Fibroblast of lung (primary cell): Measurements from ENCODE around the gene CBR3. TPM values are rescaled to one million over a fixed set of nuclear protein-coding genes. Genes with fewer than 3 reads are reported as not detected.

Experiments used
- DNase-seq, 2 donors: peaks; one replicate each; pipeline versions ENCODE4 v3.0.0 to v3.0.0-alpha.2; 2010; ENCODE audit warnings: low read depth in 2 of 2
- H2AFZ ChIP-seq: 2 replicates; pipeline ENCODE4 v1.5.1; 2012; ENCODE audit warnings: low read length, control low read depth, inconsistent platforms
- H3K27ac ChIP-seq: 2 replicates; pipeline ENCODE4 v1.5.1; 2011; ENCODE audit warnings: low read length, control low read depth; ENCODE audit not compliant: insufficient read depth
- H3K27me3 ChIP-seq: 2 replicates; pipeline ENCODE4 v1.5.1; 2011; ENCODE audit warnings: mild to moderate bottlenecking, low read length; ENCODE audit not compliant: control insufficient read depth, insufficient read depth
- H3K36me3 ChIP-seq: 2 replicates; pipeline ENCODE4 v1.5.1; 2011; ENCODE audit warnings: low read length; ENCODE audit not compliant: control insufficient read depth, insufficient read depth
- H3K4me1 ChIP-seq: 2 replicates; pipeline ENCODE4 v1.5.1; 2011; ENCODE audit warnings: low read length; ENCODE audit not compliant: control insufficient read depth, insufficient read depth; ENCODE audit errors: extremely low read depth
- H3K4me2 ChIP-seq: 2 replicates; pipeline ENCODE4 v1.5.1; 2011; ENCODE audit warnings: low read length, control low read depth; ENCODE audit not compliant: insufficient read depth; ENCODE audit errors: extremely low read depth
- H3K4me3 ChIP-seq, 4 experiments: fragments of 200-600 bp in 1 of 4; sonication (generic) in 1 of 4; replicated peaks in 1 of 4; 2 replicates each; pipeline ENCODE4 v1.5.1; 2011 to 2016; ENCODE audit warnings: low read length in 4 of 4, low read depth in 3 of 4, mild to moderate bottlenecking in 3 of 4, control low read depth in 2 of 4, inconsistent platforms in 1 of 4, mixed read lengths in 1 of 4; ENCODE audit not compliant: insufficient read depth in 1 of 4; ENCODE audit errors: control extremely low read depth in 1 of 4
- H3K79me2 ChIP-seq: 2 replicates; pipeline ENCODE4 v1.5.1; 2012; ENCODE audit warnings: mild to moderate bottlenecking, low read length, inconsistent platforms; ENCODE audit not compliant: control insufficient read depth, insufficient read depth
- H3K9ac ChIP-seq: 2 replicates; pipeline ENCODE4 v1.5.1; 2011; ENCODE audit warnings: mild to moderate bottlenecking, low read length, control low read depth; ENCODE audit not compliant: insufficient read depth
- H3K9me3 ChIP-seq: 2 replicates; pipeline ENCODE4 v1.5.1; 2012; ENCODE audit warnings: low read depth, low read length; ENCODE audit not compliant: control insufficient read depth, insufficient read depth
- H4K20me1 ChIP-seq: 2 replicates; pipeline ENCODE4 v1.5.1; 2011; ENCODE audit warnings: low read length; ENCODE audit not compliant: control insufficient read depth, insufficient read depth; ENCODE audit errors: extremely low read depth
- CTCF ChIP-seq, 2 donors: IDR thresholded peaks in 1 of 2; conservative IDR thresholded peaks in 1 of 2; 1 replicate in 1 of 2; 2 replicates in 1 of 2; pipeline ENCODE4 v1.5.1; 2011 to 2012; ENCODE audit warnings: low read length in 2 of 2, control low read depth in 1 of 2, inconsistent platforms in 1 of 2, low read depth in 1 of 2, mild to moderate bottlenecking in 1 of 2
- EZH2 ChIP-seq: IDR thresholded peaks from 2 replicates; pipeline ENCODE4 v1.5.1; 2012; ENCODE audit warnings: low read length, control low read depth, mild to moderate bottlenecking; ENCODE audit errors: missing control alignments
- polyA plus RNA-seq, 2 donors: library from polyadenylated mRNA; depleted of rRNA in 1 of 2; stranded (reverse) in 1 of 2; unstranded in 1 of 2; fragments of >200 nt; gene quantifications; 2 replicates each; pipeline ENCODE4 v1.2.1, GENCODE V29; 2011 to 2012; ENCODE audit warnings: missing spikeins in 1 of 2
- total RNA-seq: library from RNA; depleted of rRNA; stranded (reverse); fragments of >200 nt; gene quantifications from 2 replicates; pipeline ENCODE4 v1.2.1, GENCODE V29; 2014

Gene CBR3
- total and polyA plus RNA-seq, 2 donors (not counting 1 experiment from before 2014, with no cell fraction given): 13.2 to 21.1 TPM

- H3K27me3 ChIP-seq: no peaks in the 10 kb centered on the region
- H2AFZ ChIP-seq: no peak overlapping the region
- no peak overlapping the region for H3K4me2 ChIP-seq
- TF ChIP-seq CTCF (conservative IDR thresholded peaks at IDR 0.05 in 1 of 2, IDR thresholded peaks at IDR 0.05 in 1 of 2; ENCODE audit: low read depth in 1 of 2, low read length in 2 of 2): peak in 1 of 2 donors; percentile 8
- TF ChIP-seq EZH2: no peak
- no peak overlapping the region for H3K4me3 ChIP-seq
- H3K9me3 ChIP-seq: no peaks in the 10 kb centered on the region
- no peaks in the 10 kb centered on the region for H4K20me1 ChIP-seq
- H3K79me2 ChIP-seq: no peaks in the 10 kb centered on the region
- peaks cover 2% of the 10 kb centered on the region for H3K36me3 ChIP-seq
- H3K9ac ChIP-seq: no peak overlapping the region
- DNase-seq: no peak
- H3K4me1 ChIP-seq: peaks cover 3% of the 10 kb centered on the region
- no peak overlapping the region for H3K27ac ChIP-seq
Observed at GRCh38 chr21:36169470-36170128, 34.7 kb downstream of the CBR3 start.

GRCh38 chr21:36170823-36171222 lies 35.9 kb downstream of the CBR3 start:
- no peak overlapping the region for H3K9ac ChIP-seq

GRCh38 chr21:36171336-36171735 lies 36.5 kb downstream of the CBR3 start:
- H3K9ac ChIP-seq: no peak overlapping the region
- no peak overlapping the region for H3K4me3 ChIP-seq
- H3K27ac ChIP-seq: no peak overlapping the region
- no peaks in the 10 kb centered on the region for H3K79me2 ChIP-seq
- no peak for DNase-seq
- TF ChIP-seq EZH2: no peak
- TF ChIP-seq CTCF (conservative IDR thresholded peaks at IDR 0.05 in 1 of 2, IDR thresholded peaks at IDR 0.05 in 1 of 2; ENCODE audit: low read depth in 1 of 2, low read length in 2 of 2): no peak
- H3K4me2 ChIP-seq: no peak overlapping the region
- no peak overlapping the region for H2AFZ ChIP-seq
- no peaks in the 10 kb centered on the region for H3K36me3 ChIP-seq
- no peaks in the 10 kb centered on the region for H4K20me1 ChIP-seq
- peaks cover 3% of the 10 kb centered on the region for H3K4me1 ChIP-seq
- no peaks in the 10 kb centered on the region for H3K9me3 ChIP-seq
- no peaks in the 10 kb centered on the region for H3K27me3 ChIP-seq

More at GRCh38 chr21:36170823-36171222, 35.9 kb downstream of the CBR3 start:
- Histone ChIP-seq H2AFZ (no peak overlapping the region), H4K20me1 (no peaks in the 10 kb centered on the region), H3K27ac (no peak overlapping the region), H3K36me3 (no peaks in the 10 kb centered on the region), H3K4me2 (no peak overlapping the region), H3K79me2 (no peaks in the 10 kb centered on the region), H3K4me1 (peaks cover 3% of the 10 kb centered on the region), H3K27me3 (no peaks in the 10 kb centered on the region), H3K9me3 (no peaks in the 10 kb centered on the region), H3K4me3 (no peak overlapping the region)
- no peak for DNase-seq
- TF ChIP-seq EZH2 (no peak), CTCF (conservative IDR thresholded peaks at IDR 0.05 in 1 of 2, IDR thresholded peaks at IDR 0.05 in 1 of 2; ENCODE audit: low read depth in 1 of 2, low read length in 2 of 2) (no peak)
